K562 (cell line): ENCODE data around the gene LPCAT1. TPM values are rescaled to one million over a fixed set of nuclear protein-coding genes. Genes with fewer than 3 reads are reported as not detected.

Source experiments
- ATAC-seq: fragments of 200-7000 bp; cut with Tn5 transposase; 3 replicates; pipeline ENCODE4 v1.9.1; 2020; ENCODE audit warnings: moderate library complexity
- BruUV-seq: library from RNA; stranded (reverse); fragments of 400-500 nt; replicated peaks from 2 replicates; lab custom pipeline; 2021; lab: Mats Ljungman, UMichigan
- CTCF ChIA-PET: fragments of 300-600 bp; formaldehyde crosslinking; extraction: SDS; loops from one replicate; lab custom pipeline; 2021; ENCODE audit warnings: low intra/inter-chr PET ratio; lab: Yijun Ruan, JAX
- POLR2A ChIA-PET: fragments of 300-600, 350-650 bp; sonication (Branson Sonifier 250); formaldehyde crosslinking; extraction: SDS; loops from one replicate; lab custom pipeline; 2021; ENCODE audit warnings: antibody characterized with exemption, inconsistent platforms; lab: Yijun Ruan, JAX
- DNase-seq, 4 experiments: peaks; one replicate each; pipeline versions ENCODE4 v3.0.0 to v3.0.0-alpha.2; 2011 to 2018; ENCODE audit warnings: low spot score in 3 of 4, mixed read lengths in 3 of 4; ENCODE audit errors: extremely low read depth in 1 of 4
- FAIRE-seq: peaks from 2 replicates; lab custom pipeline; 2011; peaks lifted over from hg19 to GRCh38; lab: Jason Lieb, UNC
- H2AFZ ChIP-seq: 2 replicates; pipeline ENCODE4 v1.6.0; 2011; ENCODE audit warnings: low read depth, low read length, control low read depth, inconsistent platforms
- H3K27ac ChIP-seq: fragments of 200-600 bp; 3 replicates; pipeline ENCODE4 v1.8.0; 2011; ENCODE audit warnings: low read depth, mild to moderate bottlenecking, control low read depth, inconsistent platforms, low read length, moderate library complexity, mixed read lengths; ENCODE audit errors: extremely low read depth
- H3K27me3 ChIP-seq, 2 experiments: fragments of 300-600 bp in 1 of 2; 2 replicates in 1 of 2; 3 replicates in 1 of 2; pipeline versions ENCODE4 v1.6.0 to v1.8.0; 2011; ENCODE audit warnings: inconsistent platforms in 2 of 2, low read length in 2 of 2, mild to moderate bottlenecking in 1 of 2, mixed read lengths in 1 of 2, moderate library complexity in 1 of 2; ENCODE audit not compliant: control insufficient read depth in 2 of 2, insufficient read depth in 2 of 2
- H3K36me3 ChIP-seq: fragments of 300-600 bp; 3 replicates; pipeline ENCODE4 v1.8.0; 2011; ENCODE audit warnings: mild to moderate bottlenecking, low read length, inconsistent platforms; ENCODE audit not compliant: control insufficient read depth, insufficient read depth
- H3K4me1 ChIP-seq, 2 experiments: fragments of 200-600 bp in 1 of 2; replicated peaks in 1 of 2; 2 replicates in 1 of 2; 3 replicates in 1 of 2; pipeline versions ENCODE4 v1.5.1 to v1.8.0; 2011; ENCODE audit warnings: inconsistent platforms in 2 of 2, low read length in 2 of 2, mild to moderate bottlenecking in 1 of 2, mixed read lengths in 1 of 2, moderate library complexity in 1 of 2; ENCODE audit not compliant: control insufficient read depth in 2 of 2, insufficient read depth in 2 of 2
- H3K4me2 ChIP-seq: 2 replicates; pipeline ENCODE4 v1.6.1; 2011; ENCODE audit warnings: low read length, control low read depth, inconsistent platforms, mixed read lengths; ENCODE audit not compliant: insufficient read depth
- H3K4me3 ChIP-seq: fragments of 200-600 bp; sonication (generic), shearing (Covaris generic); 2 replicates; pipeline ENCODE4 v1.5.1; 2016; ENCODE audit warnings: control low read depth, inconsistent platforms
- H3K79me2 ChIP-seq: fragments of 200-600 bp; 3 replicates; pipeline ENCODE4 v1.8.0; 2011; ENCODE audit warnings: low read length, inconsistent platforms; ENCODE audit not compliant: control insufficient read depth, insufficient read depth
- H3K9ac ChIP-seq, 2 experiments: 2 replicates each; pipeline versions ENCODE4 v1.6.0 to v1.6.1; 2011; ENCODE audit warnings: low read depth in 2 of 2, low read length in 2 of 2, control low read depth in 1 of 2, inconsistent platforms in 1 of 2, mild to moderate bottlenecking in 1 of 2, mixed read lengths in 1 of 2; ENCODE audit not compliant: insufficient read depth in 1 of 2
- H3K9me1 ChIP-seq: one replicate; pipeline ENCODE4 v1.6.0; 2011; ENCODE audit warnings: inconsistent platforms, mild to moderate bottlenecking, low read length, moderate library complexity; ENCODE audit not compliant: control insufficient read depth, insufficient read depth
- H3K9me3 ChIP-seq: replicated peaks from 2 replicates; pipeline ENCODE4 v1.5.1; 2011; ENCODE audit warnings: low read depth, low read length, inconsistent platforms; ENCODE audit not compliant: control insufficient read depth, insufficient read depth
- H4K20me1 ChIP-seq: replicated peaks from 2 replicates; pipeline ENCODE4 v1.6.1; 2011; ENCODE audit warnings: low read length, inconsistent platforms, mixed read lengths; ENCODE audit not compliant: control insufficient read depth, insufficient read depth
- ARID2 ChIP-seq: fragments of 450-650 bp; IDR thresholded peaks from 2 replicates; pipeline ENCODE4 v1.6.1; 2017; ENCODE audit warnings: antibody characterized with exemption, mild to moderate bottlenecking
- ARID3B ChIP-seq: fragments of 250-450 bp; sonication (Bioruptor Pico); IDR thresholded peaks from 2 replicates; pipeline ENCODE4 v1.4.0; 2020; ENCODE audit warnings: borderline replicate concordance
- CAMTA2 ChIP-seq: fragments of 250-450 bp; sonication (Bioruptor Pico); conservative IDR thresholded peaks from 2 replicates; pipeline ENCODE4 v1.5.1; 2022
- CBX1 ChIP-seq: sonication (generic); IDR thresholded peaks from 2 replicates; pipeline ENCODE4 v1.6.1; 2016; ENCODE audit warnings: antibody characterized with exemption, low read depth, mild to moderate bottlenecking
- CBX3 ChIP-seq, 2 experiments: IDR thresholded peaks; 1 replicate in 1 of 2; 2 replicates in 1 of 2; pipeline ENCODE4 v1.6.1; 2012; ENCODE audit warnings: inconsistent platforms in 2 of 2, low read length in 2 of 2, borderline replicate concordance in 1 of 2, control low read depth in 1 of 2
- CUX1 ChIP-seq: fragments of 200-800 bp; sonication (Bioruptor generic); IDR thresholded peaks from 2 replicates; pipeline ENCODE4 v1.6.1; 2016; ENCODE audit warnings: missing genetic modification characterization, missing compliant biosample characterization
- FOXJ2 ChIP-seq: fragments of 200-800 bp; sonication (Bioruptor generic); IDR thresholded peaks from 2 replicates; pipeline ENCODE4 v1.6.1; 2016; ENCODE audit warnings: missing genetic modification characterization, missing compliant biosample characterization
- FOXJ3 ChIP-seq: sonication (generic); formaldehyde crosslinking; IDR thresholded peaks from 2 replicates; pipeline ENCODE4 v1.4.0; 2020; ENCODE audit warnings: mild to moderate bottlenecking, missing genetic modification reagents
- PHTF2 ChIP-seq: fragments of 250-450 bp; sonication (Bioruptor Pico); IDR thresholded peaks from 2 replicates; pipeline ENCODE4 v1.5.0; 2021; ENCODE audit warnings: mild to moderate bottlenecking
- RBM15 ChIP-seq: fragments of 200-400 bp; formaldehyde crosslinking; IDR thresholded peaks from 2 replicates; pipeline ENCODE4 v1.6.1; 2018; ENCODE audit warnings: mild to moderate bottlenecking, low read length, moderate library complexity; ENCODE audit not compliant: insufficient read depth
- SOX6 ChIP-seq: fragments of 450-650 bp; IDR thresholded peaks from 2 replicates; pipeline ENCODE4 v1.6.1; 2014; ENCODE audit warnings: mild to moderate bottlenecking
- ZNF609 ChIP-seq: sonication (generic); formaldehyde crosslinking; IDR thresholded peaks from 2 replicates; pipeline ENCODE4 v1.8.1; 2023; ENCODE audit warnings: missing genetic modification reagents, mild to moderate bottlenecking, borderline replicate concordance
- WGBS: fragments of 100-300 bp; shearing (Covaris generic); methylation state at CpG from one replicate; pipeline ENCODE4 v1.1.6; 2016; ENCODE audit warnings: low coverage, mixed read lengths; ENCODE audit not compliant: insufficient coverage; ENCODE audit errors: missing lambda C conversion rate; 5-methylcytosine and 5-hydroxymethylcytosine counted together
- in situ Hi-C: fragments of 300-500 bp; cut with MboI; formaldehyde crosslinking; loops from 4 replicates; pipeline ENCODE4 v1.15.0; 2018; ENCODE audit warnings: inconsistent platforms, mixed read lengths
- intact Hi-C: fragments of 100-400 bp; cut with micrococcal nuclease; formaldehyde crosslinking; loops from 2 replicates; pipeline ENCODE4 v1.14.2; 2022
- polyA plus RNA-seq, 8 experiments: library from polyadenylated mRNA; depleted of rRNA in 4 of 8; stranded (reverse) in 5 of 8; unstranded in 3 of 8; fragments of >200 nt; fragmentation: Nextera tagmentation in 2 of 8; fragmentation: Illumina TruSeq in 1 of 8; extraction: Ambion mirVana in 2 of 8; extraction: Trizol in 1 of 8; gene quantifications; 2 replicates each; pipeline versions ENCODE4 v1.2.1 to v1.2.3, GENCODE V29; 2011 to 2014; ENCODE audit warnings: inconsistent platforms in 1 of 8, missing spikeins in 1 of 8
- total RNA-seq, 7 experiments: library from RNA; depleted of rRNA in 6 of 7; stranded (reverse); fragments of >200 nt in 6 of 7; fragmentation: Illumina TruSeq in 2 of 7; extraction: Trizol in 2 of 7; gene quantifications; 2 replicates each; pipeline versions ENCODE4 v1.2.1 to v1.2.3, GENCODE V29; 2011 to 2021; ENCODE audit warnings: low replicate concordance in 1 of 7

Gene LPCAT1
- total and polyA plus RNA-seq, 9 of the 15 experiments (the other 6 are each of a cell fraction or from before 2014, with no cell fraction given), result 0.14 to 18.4 (median 13.9) TPM

GRCh38 chr5:1413211-1413610 is 110.5 kb downstream of the LPCAT1 start:
- no peak overlapping the region for H2AFZ ChIP-seq
- ATAC-seq (no peak), FAIRE-seq (no peak), DNase-seq (no peak)
- H3K4me1 ChIP-seq, result peaks cover 0 to 19% of the 10 kb centered on the region in 2 experiments; a peak in 1 of 5 replicates
- no peaks in the 10 kb centered on the region for H3K36me3 ChIP-seq
- H3K9ac ChIP-seq, result no peak overlapping the region
- no peak overlapping the region for H3K4me3 ChIP-seq
- H3K79me2 ChIP-seq, result no peaks in the 10 kb centered on the region
- POLR2A ChIA-PET, result no interaction called here
- H3K4me2 ChIP-seq, result no peak overlapping the region
- peaks cover 40 to 85% of the 10 kb centered on the region in 2 experiments for H3K27me3 ChIP-seq
- H3K27ac ChIP-seq, result no peak overlapping the region
- H4K20me1 ChIP-seq, result peaks cover 38% of the 10 kb centered on the region
- in situ Hi-C loops (no loop called here), intact Hi-C loops (no loop called here)
- CTCF ChIA-PET, result interaction anchor here (0.6 kb wide), 1 partner anchor 8 kb away, joined by 3 read pairs; no protein-coding TSS in a partner anchor
- no peaks in the 10 kb centered on the region for H3K9me3 ChIP-seq
- H3K9me1 ChIP-seq, result peaks cover 5% of the 10 kb centered on the region
- BruUV-seq, result no TSS peak
- 7% methylated on average over 13 of the region's 13 CpGs for WGBS
- TF ChIP-seq FOXJ2 (tag), result no peak
- no peak for TF ChIP-seq CBX1
- TF ChIP-seq ARID3B (CRISPR knock-in tag), result no peak
- TF ChIP-seq ZNF609 (CRISPR knock-in tag), result no peak
- no peak for TF ChIP-seq CAMTA2
- TF ChIP-seq FOXJ3 (CRISPR knock-in tag), result no peak
- no peak for TF ChIP-seq ARID2
- TF ChIP-seq CUX1 (CRISPR knock-in tag), result no peak
- TF ChIP-seq PHTF2 (CRISPR knock-in tag), result no peak
- TF ChIP-seq RBM15, result no peak
- no peak for TF ChIP-seq CBX3 (IDR thresholded peaks at IDR 0.05; ENCODE audit: borderline replicate concordance in 1 of 2, low read length in 2 of 2)
- TF ChIP-seq SOX6, result no peak
